Renal cortical epithelial cell (primary cell): ENCODE data around the gene APOC3. TPM values are rescaled to one million over a fixed set of nuclear protein-coding genes. Genes with fewer than 3 reads are reported as not detected.
"Not testable (repeated sequence)": the region's sequence is repeated elsewhere in the genome, so short reads cannot be mapped to it uniquely, and the experiment has no call there.

Experiments used
- DNase-seq: peaks from one replicate; pipeline ENCODE4 v3.0.0-alpha.2; 2011; ENCODE audit warnings: low read depth
- total RNA-seq: library from RNA; depleted of rRNA; stranded (reverse); fragments of >200 nt; gene quantifications from 2 replicates; pipeline ENCODE4 v1.2.3, GENCODE V29; 2014

The APOC3 gene
- total RNA-seq, 1 donor from 2014 or later: not detected

GRCh38 chr11:116830184-116830912 lies 641 bp downstream of the APOC3 start:
- no peak for DNase-seq

GRCh38 chr11:116831790-116832349 lies 2.2 kb downstream of the APOC3 start:
- no peak for DNase-seq

GRCh38 chr11:116832350-116833290 lies 2.9 kb downstream of the APOC3 start:
- DNase-seq: no peak

GRCh38 chr11:116833491-116833815 lies 3.7 kb downstream of the APOC3 start:
- no peak for DNase-seq

- DNase-seq: no peak
Measured at GRCh38 chr11:116833816-116834534, 4.3 kb downstream of the APOC3 start.

- not testable (repeated sequence) for DNase-seq
Measured at GRCh38 chr11:116834535-116835041, 4.9 kb downstream of the APOC3 start.

- no peak for DNase-seq
Measured at GRCh38 chr11:116835042-116835772, 5.5 kb downstream of the APOC3 start.

- peak; percentile 75 for DNase-seq
Measured at GRCh38 chr11:116835791-116836631, 6.3 kb downstream of the APOC3 start.

GRCh38 chr11:116836632-116836991 lies 6.9 kb downstream of the APOC3 start:
- DNase-seq: no peak

GRCh38 chr11:116837231-116838091 lies 7.8 kb downstream of the APOC3 start, which contains the start of gene APOA1:
APOA1 (minus strand) TSS chr11:116837622; CDS start chr11:116837387, 235 bp downstream.
- no peak for DNase-seq

GRCh38 chr11:116838321-116839084 lies 8.8 kb downstream of the APOC3 start:
- DNase-seq: no peak

- DNase-seq: no peak
Measured at GRCh38 chr11:116840224-116840745, 10.6 kb downstream of the APOC3 start.

GRCh38 chr11:116840746-116841296 lies 11.1 kb downstream of the APOC3 start:
- DNase-seq: no peak

- DNase-seq: no peak
Measured at GRCh38 chr11:116842117-116842516, 12.4 kb downstream of the APOC3 start.

- peak; percentile 48 for DNase-seq
Measured at GRCh38 chr11:116842909-116843308, 13.2 kb downstream of the APOC3 start.

GRCh38 chr11:116843661-116844060 lies 14.0 kb downstream of the APOC3 start:
- no peak for DNase-seq

- DNase-seq: no peak
Measured at GRCh38 chr11:116844722-116845121, 15.0 kb downstream of the APOC3 start.

GRCh38 chr11:116847612-116848011 lies 17.9 kb downstream of the APOC3 start:
- DNase-seq: no peak
